ENCODE results near the gene ABLIM3. TPM values are rescaled to one million over a fixed set of nuclear protein-coding genes. Genes with fewer than 3 reads are reported as not detected.

ABLIM3 gene
- polyA plus RNA-seq, 1 experiment: 25.7 TPM

GRCh38 chr5:149298842-149299404, 157.6 kb downstream of the ABLIM3 start:
- CTCF ChIA-PET: interaction anchor here (1.9 kb wide), 1 partner anchor 30 kb away, joined by 6 read pairs; no protein-coding TSS in a partner anchor
- H3K36me3 ChIP-seq (ENCODE audit: control insufficient read depth, insufficient read depth, low read length): no peaks in the 10 kb centered on the region
- no peak for DNase-seq (ENCODE audit: low read depth)
- no peak overlapping the region for H3K4me3 ChIP-seq (ENCODE audit: low read depth, low read length)
- POLR2A ChIA-PET: no interaction called here
- TF ChIP-seq, protein P1, sequence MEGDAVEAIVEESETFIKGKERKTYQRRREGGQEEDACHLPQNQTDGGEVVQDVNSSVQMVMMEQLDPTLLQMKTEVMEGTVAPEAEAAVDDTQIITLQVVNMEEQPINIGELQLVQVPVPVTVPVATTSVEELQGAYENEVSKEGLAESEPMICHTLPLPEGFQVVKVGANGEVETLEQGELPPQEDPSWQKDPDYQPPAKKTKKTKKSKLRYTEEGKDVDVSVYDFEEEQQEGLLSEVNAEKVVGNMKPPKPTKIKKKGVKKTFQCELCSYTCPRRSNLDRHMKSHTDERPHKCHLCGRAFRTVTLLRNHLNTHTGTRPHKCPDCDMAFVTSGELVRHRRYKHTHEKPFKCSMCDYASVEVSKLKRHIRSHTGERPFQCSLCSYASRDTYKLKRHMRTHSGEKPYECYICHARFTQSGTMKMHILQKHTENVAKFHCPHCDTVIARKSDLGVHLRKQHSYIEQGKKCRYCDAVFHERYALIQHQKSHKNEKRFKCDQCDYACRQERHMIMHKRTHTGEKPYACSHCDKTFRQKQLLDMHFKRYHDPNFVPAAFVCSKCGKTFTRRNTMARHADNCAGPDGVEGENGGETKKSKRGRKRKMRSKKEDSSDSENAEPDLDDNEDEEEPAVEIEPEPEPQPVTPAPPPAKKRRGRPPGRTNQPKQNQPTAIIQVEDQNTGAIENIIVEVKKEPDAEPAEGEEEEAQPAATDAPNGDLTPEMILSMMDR (IDR thresholded peaks at IDR 0.05; ENCODE audit: insufficient read depth, low read depth, low read length): no peak
- H3K27me3 ChIP-seq (ENCODE audit: control insufficient read depth, insufficient read depth, low read length): no peaks in the 10 kb centered on the region; the same call in 1 of the 2 replicates

GRCh38 chr5:149299451-149300054, 158.3 kb downstream of the ABLIM3 start:
- TF ChIP-seq, protein P1 (IDR thresholded peaks at IDR 0.05; ENCODE audit: insufficient read depth, low read depth, low read length): no peak
- ChIA-PET POLR2A (no interaction called here), CTCF (interaction anchor here (1.2 to 1.9 kb wide), 3 partner anchors 18 to 34 kb away, joined by 4 to 6 read pairs (median 5); no protein-coding TSS in a partner anchor)

DNA sequence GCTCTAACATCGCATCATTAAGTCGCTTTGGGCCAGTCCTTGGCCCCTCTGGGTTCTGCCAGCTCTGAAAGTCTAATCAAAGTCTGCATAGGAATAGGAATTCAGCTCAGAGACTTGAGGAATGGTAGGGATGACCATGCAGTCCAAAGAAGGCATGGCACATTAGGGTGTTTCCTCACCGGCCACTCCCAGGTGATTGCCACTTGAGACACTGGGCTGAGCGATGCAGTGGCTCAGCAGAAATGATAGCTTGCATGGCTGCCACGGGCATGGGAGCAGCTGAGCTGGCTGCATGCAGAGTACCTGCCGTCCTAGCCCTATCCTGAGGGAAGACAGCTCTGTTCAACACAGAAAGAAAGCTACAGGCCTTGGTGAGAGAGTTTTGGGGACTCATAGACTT, 159.1 kb downstream of the ABLIM3 start:
- no peaks in the 10 kb centered on the region for H3K27me3 ChIP-seq (ENCODE audit: control insufficient read depth, insufficient read depth, low read length)
- DNase-seq (ENCODE audit: low read depth): no peak
- TF ChIP-seq, protein P1 (IDR thresholded peaks at IDR 0.05; ENCODE audit: insufficient read depth, low read depth, low read length): no peak
- no peaks in the 10 kb centered on the region for H3K36me3 ChIP-seq (ENCODE audit: control insufficient read depth, insufficient read depth, low read length)
- H3K4me3 ChIP-seq (ENCODE audit: low read depth, low read length): no peak overlapping the region
- POLR2A ChIA-PET: no interaction called here
- CTCF ChIA-PET: interaction anchor here (1.2 to 2.1 kb wide), 4 partner anchors 17 to 67 kb away, joined by 4 to 6 read pairs (median 6); no protein-coding TSS in a partner anchor

More at GRCh38 chr5:149299451-149300054, 158.3 kb downstream of the ABLIM3 start:
- no peaks in the 10 kb centered on the region; the same call in 1 of the 2 replicates for H3K27me3 ChIP-seq (ENCODE audit: control insufficient read depth, insufficient read depth, low read length)
- no peaks in the 10 kb centered on the region for H3K36me3 ChIP-seq (ENCODE audit: control insufficient read depth, insufficient read depth, low read length)
- no peak for DNase-seq (ENCODE audit: low read depth)
- no peak overlapping the region for H3K4me3 ChIP-seq (ENCODE audit: low read depth, low read length)

DNA sequence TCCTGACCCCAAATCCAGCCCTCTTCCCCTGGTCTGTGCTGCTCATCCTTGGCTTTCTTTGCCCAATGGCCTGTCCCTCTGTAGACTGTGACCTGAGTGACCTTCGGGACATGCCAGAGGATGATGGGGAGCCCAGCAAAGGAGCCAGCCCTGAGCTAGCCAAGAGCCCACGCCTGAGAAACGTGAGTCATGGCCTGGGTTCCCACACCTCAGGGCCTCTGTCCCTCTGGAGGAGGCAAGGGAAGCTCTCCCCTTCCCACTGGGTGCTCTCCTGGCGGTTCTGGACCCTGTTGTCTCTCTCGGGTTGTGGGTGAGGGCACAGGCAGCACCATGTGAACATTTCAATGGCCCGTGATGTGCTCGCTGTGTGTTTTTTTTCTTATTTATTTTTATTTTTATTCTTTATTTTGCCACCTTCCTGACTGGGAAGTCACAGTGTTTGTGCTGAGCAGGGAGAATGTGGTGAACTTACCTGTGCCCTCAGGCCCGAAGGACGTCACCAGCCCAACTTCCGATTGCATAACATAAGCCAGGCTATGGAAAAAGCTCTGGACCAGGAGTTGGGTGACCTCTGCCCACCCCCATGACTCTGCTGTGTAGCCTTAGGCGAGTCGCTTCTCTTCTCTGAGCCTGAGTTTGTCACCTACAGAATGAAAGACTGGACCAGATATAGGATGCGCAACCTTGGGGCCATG, 159.9 kb downstream of the ABLIM3 start:
- no peak overlapping the region for H3K4me3 ChIP-seq (ENCODE audit: low read depth, low read length)
- DNase-seq (ENCODE audit: low read depth): no peak
- TF ChIP-seq, protein P1 (IDR thresholded peaks at IDR 0.05; ENCODE audit: insufficient read depth, low read depth, low read length): no peak
- POLR2A ChIA-PET: no interaction called here
- no peaks in the 10 kb centered on the region for H3K27me3 ChIP-seq (ENCODE audit: control insufficient read depth, insufficient read depth, low read length)
- CTCF ChIA-PET: interaction anchor here (1.3 to 2.1 kb wide), 5 partner anchors 20 to 66 kb away, joined by 3 to 6 read pairs (median 5); no protein-coding TSS in a partner anchor
- H3K36me3 ChIP-seq (ENCODE audit: control insufficient read depth, insufficient read depth, low read length): no peaks in the 10 kb centered on the region
